Measurements from ENCODE around the gene GGT6.
A peak's percentile ranks its signal among the peaks of the same experiment; 100 is the strongest.

The GGT6 gene

GRCh38 chr17:4533523-4534504 is 26.6 kb downstream of the GGT6 start (continued):
- TF ChIP-seq PRDM4 (tag by site-specific recombination; IDR thresholded peaks at IDR 0.05) = no peak
- TF ChIP-seq ZFP69B (tag by site-specific recombination; IDR thresholded peaks at IDR 0.05) = peak; percentile 70; the same call in 1 of the 2 replicates
- TF ChIP-seq ZNF426 (tag by site-specific recombination; IDR thresholded peaks at IDR 0.05) = no peak
- TF ChIP-seq BCL11A (tag by site-specific recombination; IDR thresholded peaks at IDR 0.05; ENCODE audit: low read depth) = 0 out of 2 replicates have a peak, but pooled peaks have one; percentile 17
- TF ChIP-seq ZNF626 (tag by site-specific recombination; IDR thresholded peaks at IDR 0.05) = no peak
- no peak for TF ChIP-seq ZSCAN23 (tag by site-specific recombination; IDR thresholded peaks at IDR 0.05)
- no peak for TF ChIP-seq ZNF311 (tag by site-specific recombination; IDR thresholded peaks at IDR 0.05; ENCODE audit: borderline replicate concordance)
- 0 out of 2 replicates have a peak, but pooled peaks have one; percentile 22 for TF ChIP-seq SP2 (tag by site-specific recombination; IDR thresholded peaks at IDR 0.05)
- no peak for TF ChIP-seq SALL2 (tag by site-specific recombination; IDR thresholded peaks at IDR 0.05; ENCODE audit: borderline replicate concordance)
- TF ChIP-seq ZNF692 (tag by site-specific recombination; IDR thresholded peaks at IDR 0.05) = no peak; the same call in 1 of the 2 replicates
- peak; percentile 95 for TF ChIP-seq ZBTB17 (tag by site-specific recombination; IDR thresholded peaks at IDR 0.05)
- TF ChIP-seq ZNF785 (tag by site-specific recombination; IDR thresholded peaks at IDR 0.05) = no peak
- TF ChIP-seq ZBTB48 (tag by site-specific recombination; IDR thresholded peaks at IDR 0.05) = peak; percentile 45; the same call in 1 of the 2 replicates
- TF ChIP-seq ZNF214 (tag by site-specific recombination; IDR thresholded peaks at IDR 0.05; ENCODE audit: borderline replicate concordance) = no peak
- no peak for TF ChIP-seq ZNF624 (tag by site-specific recombination; IDR thresholded peaks at IDR 0.05)
- 0 out of 2 replicates have a peak, but pooled peaks have one; percentile 3 for TF ChIP-seq ZNF146 (tag by site-specific recombination; IDR thresholded peaks at IDR 0.05)
- TF ChIP-seq ZNF148 (tag by site-specific recombination; IDR thresholded peaks at IDR 0.05; ENCODE audit: borderline replicate concordance) = no peak
- TF ChIP-seq ZSCAN5A (tag by site-specific recombination; IDR thresholded peaks at IDR 0.05) = no peak
- TF ChIP-seq ZBTB49 (tag by site-specific recombination; IDR thresholded peaks at IDR 0.05; ENCODE audit: low read depth) = no peak
- TF ChIP-seq HIC1 (tag by site-specific recombination; IDR thresholded peaks at IDR 0.05) = peak; percentile 87
- TF ChIP-seq ZNF830 (tag by site-specific recombination; IDR thresholded peaks at IDR 0.05; ENCODE audit: low read depth) = no peak
- TF ChIP-seq ZNF768 (tag by site-specific recombination; IDR thresholded peaks at IDR 0.05) = peak; percentile 36; the same call in 1 of the 2 replicates

All from HEK293 (cell line).